Erythroblast (primary cell): ENCODE data around the gene ZNF502.

ENCODE experiments used
- GATA1 ChIP-seq: IDR thresholded peaks from 2 replicates; pipeline ENCODE4 v1.6.1; 2011; ENCODE audit warnings: low read depth, mild to moderate bottlenecking, control low read depth, low read length, moderate library complexity
- POLR2A ChIP-seq: IDR thresholded peaks from 2 replicates; pipeline ENCODE4 v1.6.1; 2011; ENCODE audit warnings: mild to moderate bottlenecking, low read length

DNA sequence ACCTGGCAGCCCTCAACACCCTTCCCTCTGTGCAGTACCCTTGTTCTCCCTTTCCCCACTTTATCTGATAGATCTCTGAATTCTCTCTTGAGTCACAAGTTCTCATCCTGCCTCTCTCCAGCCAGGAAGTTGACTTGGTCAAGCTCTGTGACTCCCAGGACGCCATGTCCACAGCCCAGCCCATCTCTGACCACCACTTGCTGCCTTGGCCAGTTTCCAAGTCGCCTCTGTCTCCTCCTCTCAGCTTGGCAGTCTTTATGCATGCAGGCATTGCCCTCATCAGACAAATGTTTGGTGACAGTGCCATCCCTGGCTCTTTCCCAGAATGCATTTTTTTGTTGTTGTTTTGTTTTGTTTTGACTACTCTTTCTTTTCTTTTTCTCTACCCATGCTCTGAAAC lies 38.2 kb upstream of the ZNF502 start:
- TF ChIP-seq POLR2A (no peak), GATA1 (no peak)
